Stimulated activated memory B cell treated with anti-CD40 and anti-IgM and Interleukin-4, amounts not matched to agents 10 μg/mL and 1 μg/mL and 100 μg/mL, for 72 hours (primary cell): ENCODE data around the gene ZNF888.

Experiments used
- ATAC-seq: fragments of 150-1000 bp; cut with Tn5 transposase; 2 replicates; pipeline ENCODE4 v1.10.0; 2021
- H3K27ac Mint-ChIP-seq: one replicate; pipeline ENCODE4 v1.8.0; 2022; ENCODE audit warnings: mild to moderate bottlenecking, mixed read lengths
- H3K27me3 Mint-ChIP-seq: one replicate; pipeline ENCODE4 v1.8.0; 2022; ENCODE audit warnings: mixed read lengths
- H3K36me3 Mint-ChIP-seq: one replicate; pipeline ENCODE4 v1.8.0; 2022; ENCODE audit warnings: mixed read lengths
- H3K4me1 Mint-ChIP-seq: one replicate; pipeline ENCODE4 v1.8.0; 2022; ENCODE audit warnings: mixed read lengths
- H3K4me3 Mint-ChIP-seq: one replicate; pipeline ENCODE4 v1.8.0; 2022; ENCODE audit warnings: mild to moderate bottlenecking, moderate library complexity, mixed read lengths
- H3K9me3 Mint-ChIP-seq: one replicate; pipeline ENCODE4 v1.8.0; 2022; ENCODE audit warnings: mixed read lengths

The ZNF888 gene

GRCh38 chr19:52922841-52923777 is at the start of gene ZNF888:
TSS of gene ZNF888 (minus strand) at chr19:52923428. CDS start at chr19:52917873, 5,555 bp downstream.
- peaks cover 2% of the 10 kb centered on the region for H3K36me3 Mint-ChIP-seq
- ATAC-seq = peak; percentile 100
- no peaks in the 10 kb centered on the region for H3K9me3 Mint-ChIP-seq
- H3K4me3 Mint-ChIP-seq = peak within 1 kb of the TSS; percentile 92
- peak within 1 kb of the TSS; percentile 92 for H3K27ac Mint-ChIP-seq
- no peaks in the 10 kb centered on the region for H3K27me3 Mint-ChIP-seq
- H3K4me1 Mint-ChIP-seq = peaks cover 29% of the 10 kb centered on the region

- peaks cover 20% of the 10 kb centered on the region for H3K27me3 Mint-ChIP-seq
- H3K4me3 Mint-ChIP-seq = no peak overlapping the region
- peaks cover 10% of the 10 kb centered on the region for H3K4me1 Mint-ChIP-seq
- no peak for ATAC-seq
- peaks cover 13% of the 10 kb centered on the region for H3K9me3 Mint-ChIP-seq
- H3K27ac Mint-ChIP-seq = no peak overlapping the region
- H3K36me3 Mint-ChIP-seq = peaks cover 9% of the 10 kb centered on the region
Observed at GRCh38 chr19:52967772-52968171, 44.5 kb upstream of the ZNF888 start.

- peak overlapping the region; percentile 90 for H3K27ac Mint-ChIP-seq
- H3K27me3 Mint-ChIP-seq = peaks cover 9% of the 10 kb centered on the region
- peak; percentile 17 for ATAC-seq
- peaks cover 23% of the 10 kb centered on the region for H3K4me1 Mint-ChIP-seq
- H3K9me3 Mint-ChIP-seq = peaks cover 7% of the 10 kb centered on the region
- peaks cover 24% of the 10 kb centered on the region for H3K36me3 Mint-ChIP-seq
- H3K4me3 Mint-ChIP-seq = peak overlapping the region; percentile 94
Observed at GRCh38 chr19:52963247-52963618, 40.0 kb upstream of the ZNF888 start.

GRCh38 chr19:52962394-52963246 is 39.4 kb upstream of the ZNF888 start, which contains the start of gene ZNF816:
TSS of gene ZNF816 (minus strand) at chr19:52962881. CDS start at chr19:52956089, 6,792 bp downstream.
- H3K9me3 Mint-ChIP-seq = peaks cover 7% of the 10 kb centered on the region
- H3K36me3 Mint-ChIP-seq = peaks cover 30% of the 10 kb centered on the region
- peak; percentile 100 for ATAC-seq
- peak within 1 kb of the TSS; percentile 94 for H3K4me3 Mint-ChIP-seq
- peaks cover 23% of the 10 kb centered on the region for H3K4me1 Mint-ChIP-seq
- H3K27me3 Mint-ChIP-seq = peaks cover 9% of the 10 kb centered on the region
- peak within 1 kb of the TSS; percentile 90 for H3K27ac Mint-ChIP-seq

GRCh38 chr19:52961981-52962380 is 38.8 kb upstream of the ZNF888 start:
- Mint-ChIP-seq H3K27ac (peak overlapping the region; percentile 90), H3K27me3 (peaks cover 4% of the 10 kb centered on the region), H3K4me3 (peak overlapping the region; percentile 94), H3K9me3 (peaks cover 4% of the 10 kb centered on the region), H3K36me3 (peaks cover 36% of the 10 kb centered on the region), H3K4me1 (peaks cover 23% of the 10 kb centered on the region)
- no peak for ATAC-seq

GRCh38 chr19:52959613-52960295 is 36.5 kb upstream of the ZNF888 start:
- Mint-ChIP-seq H3K9me3 (peaks cover 16% of the 10 kb centered on the region), H3K36me3 (peaks cover 59% of the 10 kb centered on the region), H3K4me1 (peaks cover 23% of the 10 kb centered on the region), H3K27me3 (no peaks in the 10 kb centered on the region), H3K27ac (no peak overlapping the region), H3K4me3 (no peak overlapping the region)
- ATAC-seq = no peak

- Mint-ChIP-seq H3K4me3 (no peak overlapping the region), H3K27me3 (no peaks in the 10 kb centered on the region), H3K4me1 (peaks cover 12% of the 10 kb centered on the region), H3K9me3 (peaks cover 21% of the 10 kb centered on the region), H3K27ac (no peak overlapping the region), H3K36me3 (peaks cover 77% of the 10 kb centered on the region)
- no peak for ATAC-seq
Observed at GRCh38 chr19:52957591-52957990, 34.4 kb upstream of the ZNF888 start.

- no peak for ATAC-seq
- no peaks in the 10 kb centered on the region for H3K27me3 Mint-ChIP-seq
- no peak overlapping the region for H3K27ac Mint-ChIP-seq
- peaks cover 84% of the 10 kb centered on the region for H3K36me3 Mint-ChIP-seq
- H3K4me1 Mint-ChIP-seq = peaks cover 8% of the 10 kb centered on the region
- H3K4me3 Mint-ChIP-seq = no peak overlapping the region
- peaks cover 24% of the 10 kb centered on the region for H3K9me3 Mint-ChIP-seq
Observed at GRCh38 chr19:52956917-52957316, 33.7 kb upstream of the ZNF888 start.

GRCh38 chr19:52949422-52949821 is 26.2 kb upstream of the ZNF888 start:
- ATAC-seq = no peak
- no peak overlapping the region for H3K4me3 Mint-ChIP-seq
- no peak overlapping the region for H3K27ac Mint-ChIP-seq
- H3K9me3 Mint-ChIP-seq = peaks cover 24% of the 10 kb centered on the region
- H3K27me3 Mint-ChIP-seq = no peaks in the 10 kb centered on the region
- peaks cover 49% of the 10 kb centered on the region for H3K36me3 Mint-ChIP-seq
- no peaks in the 10 kb centered on the region for H3K4me1 Mint-ChIP-seq

- Mint-ChIP-seq H3K27ac (no peak overlapping the region), H3K36me3 (peaks cover 40% of the 10 kb centered on the region), H3K4me1 (no peaks in the 10 kb centered on the region), H3K4me3 (no peak overlapping the region), H3K27me3 (no peaks in the 10 kb centered on the region), H3K9me3 (peaks cover 21% of the 10 kb centered on the region)
- ATAC-seq = no peak
Observed at GRCh38 chr19:52948025-52948770, 25.0 kb upstream of the ZNF888 start.

- Mint-ChIP-seq H3K9me3 (peaks cover 16% of the 10 kb centered on the region), H3K4me3 (no peak overlapping the region), H3K36me3 (peaks cover 24% of the 10 kb centered on the region), H3K27me3 (no peaks in the 10 kb centered on the region), H3K4me1 (peaks cover 5% of the 10 kb centered on the region), H3K27ac (no peak overlapping the region)
- ATAC-seq = no peak
Observed at GRCh38 chr19:52946322-52947310, 23.4 kb upstream of the ZNF888 start.

GRCh38 chr19:52945652-52946321 is 22.6 kb upstream of the ZNF888 start:
- Mint-ChIP-seq H3K36me3 (peaks cover 16% of the 10 kb centered on the region), H3K27me3 (no peaks in the 10 kb centered on the region), H3K4me1 (peaks cover 13% of the 10 kb centered on the region), H3K4me3 (no peak overlapping the region), H3K9me3 (peaks cover 14% of the 10 kb centered on the region), H3K27ac (no peak overlapping the region)
- ATAC-seq = no peak
